Measurements from ENCODE around the gene LRRFIP2. TPM values are rescaled to one million over a fixed set of nuclear protein-coding genes. Genes with fewer than 3 reads are reported as not detected.

LRRFIP2 gene
- total RNA-seq, 1 donor from 2014 or later: 42.8 TPM

DNA sequence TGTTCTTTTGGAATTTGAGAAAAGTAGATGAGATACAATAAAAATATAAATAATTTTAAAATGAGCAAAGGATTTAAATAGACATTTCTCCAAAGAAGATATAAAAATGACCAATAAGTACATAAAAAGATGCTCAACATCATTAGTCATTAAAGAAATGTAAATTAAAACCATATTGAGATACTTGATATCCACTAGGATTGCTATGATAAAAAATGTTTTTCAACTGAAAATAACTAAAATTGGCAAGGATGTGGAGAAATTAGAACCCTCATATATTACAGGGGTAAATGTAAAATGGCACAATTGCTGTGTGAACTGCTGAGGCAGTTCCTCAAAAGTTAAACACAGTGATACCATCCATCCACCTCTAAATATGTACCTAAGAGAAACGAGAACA is 38.8 kb downstream of the LRRFIP2 start:
- H3K4me3 ChIP-seq: no peak overlapping the region
- no peaks in the 10 kb centered on the region for H3K27me3 ChIP-seq
- intact Hi-C loops (cut with DNase I): no loop called here
- no peak for DNase-seq (ENCODE audit: low spot score in 2 of 2)
- no peaks in the 10 kb centered on the region for H3K36me3 ChIP-seq
- no peak overlapping the region for H3K27ac ChIP-seq
- peaks cover 0 to 7% of the 10 kb centered on the region in 2 donors for H3K4me1 ChIP-seq
- no peaks in the 10 kb centered on the region for H3K9me3 ChIP-seq
- TF ChIP-seq, protein P1, sequence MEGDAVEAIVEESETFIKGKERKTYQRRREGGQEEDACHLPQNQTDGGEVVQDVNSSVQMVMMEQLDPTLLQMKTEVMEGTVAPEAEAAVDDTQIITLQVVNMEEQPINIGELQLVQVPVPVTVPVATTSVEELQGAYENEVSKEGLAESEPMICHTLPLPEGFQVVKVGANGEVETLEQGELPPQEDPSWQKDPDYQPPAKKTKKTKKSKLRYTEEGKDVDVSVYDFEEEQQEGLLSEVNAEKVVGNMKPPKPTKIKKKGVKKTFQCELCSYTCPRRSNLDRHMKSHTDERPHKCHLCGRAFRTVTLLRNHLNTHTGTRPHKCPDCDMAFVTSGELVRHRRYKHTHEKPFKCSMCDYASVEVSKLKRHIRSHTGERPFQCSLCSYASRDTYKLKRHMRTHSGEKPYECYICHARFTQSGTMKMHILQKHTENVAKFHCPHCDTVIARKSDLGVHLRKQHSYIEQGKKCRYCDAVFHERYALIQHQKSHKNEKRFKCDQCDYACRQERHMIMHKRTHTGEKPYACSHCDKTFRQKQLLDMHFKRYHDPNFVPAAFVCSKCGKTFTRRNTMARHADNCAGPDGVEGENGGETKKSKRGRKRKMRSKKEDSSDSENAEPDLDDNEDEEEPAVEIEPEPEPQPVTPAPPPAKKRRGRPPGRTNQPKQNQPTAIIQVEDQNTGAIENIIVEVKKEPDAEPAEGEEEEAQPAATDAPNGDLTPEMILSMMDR (IDR thresholded peaks at IDR 0.05): no peak

- no peak for DNase-seq (ENCODE audit: low spot score in 2 of 2)
- TF ChIP-seq, protein P1 (IDR thresholded peaks at IDR 0.05): no peak
- intact Hi-C loops (cut with DNase I): no loop called here
- H3K36me3 ChIP-seq: no peaks in the 10 kb centered on the region
- no peaks in the 10 kb centered on the region for H3K9me3 ChIP-seq
- no peak overlapping the region for H3K27ac ChIP-seq
- peaks cover 0 to 2% of the 10 kb centered on the region in 2 donors for H3K4me1 ChIP-seq
- H3K27me3 ChIP-seq: no peaks in the 10 kb centered on the region
- no peak overlapping the region for H3K4me3 ChIP-seq
Measured at GRCh38 chr3:37132334-37132733, 42.0 kb downstream of the LRRFIP2 start.

- Histone ChIP-seq H3K9me3 (no peaks in the 10 kb centered on the region), H3K27me3 (no peaks in the 10 kb centered on the region), H3K36me3 (no peaks in the 10 kb centered on the region), H3K27ac (no peak overlapping the region), H3K4me3 (no peak overlapping the region), H3K4me1 (peaks cover 0 to 2% of the 10 kb centered on the region in 2 donors)
- intact Hi-C loops (cut with DNase I): no loop called here
- no peak for DNase-seq (ENCODE audit: low spot score in 2 of 2)
- TF ChIP-seq, protein P1 (IDR thresholded peaks at IDR 0.05): no peak
Measured at GRCh38 chr3:37131860-37132144, 42.6 kb downstream of the LRRFIP2 start.

DNA sequence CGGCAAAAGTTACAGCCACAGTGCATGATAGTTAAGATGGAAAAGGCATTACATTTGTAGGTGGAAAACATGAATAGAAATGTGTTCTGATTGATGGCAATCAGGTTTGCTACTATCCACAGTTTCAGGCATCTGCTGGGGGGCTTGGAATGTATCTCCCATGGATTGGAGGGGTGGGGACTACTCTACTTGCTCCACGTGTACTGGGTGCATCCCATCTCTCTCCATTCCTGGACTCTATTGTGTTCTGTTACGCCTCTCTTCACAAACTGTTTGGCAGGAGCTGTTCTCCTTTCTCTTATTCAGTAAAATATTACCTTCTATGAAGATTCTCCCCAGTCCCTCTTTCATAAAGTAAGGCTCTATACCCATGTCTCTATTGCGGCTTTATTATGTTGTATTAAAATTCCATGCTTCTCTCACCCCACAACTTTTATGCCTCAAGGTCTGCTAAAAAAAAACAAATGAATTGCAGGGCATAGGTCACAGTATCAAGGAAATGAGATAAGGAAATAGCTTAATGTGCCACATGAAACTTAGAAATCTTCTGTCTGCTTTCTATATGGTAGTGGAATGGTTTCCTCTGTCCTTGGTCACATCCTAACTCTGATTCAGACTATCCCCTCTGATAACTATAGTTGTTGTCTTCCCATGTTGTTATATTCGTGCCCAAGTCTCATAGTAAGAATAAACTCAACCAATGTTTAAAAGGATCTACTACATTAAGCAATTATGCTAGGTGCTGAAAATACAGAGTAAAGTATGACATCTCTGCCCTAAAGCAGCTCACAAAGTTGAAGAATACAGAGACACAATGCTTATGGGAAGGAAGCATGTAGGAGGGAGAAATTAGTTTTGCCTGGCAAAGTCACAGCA is 43.2 kb downstream of the LRRFIP2 start:
- DNase-seq (ENCODE audit: low spot score in 2 of 2): no peak
- TF ChIP-seq, protein P1 (IDR thresholded peaks at IDR 0.05): no peak
- Histone ChIP-seq H3K36me3 (no peaks in the 10 kb centered on the region), H3K4me3 (no peak overlapping the region), H3K27me3 (no peaks in the 10 kb centered on the region), H3K4me1 (peaks cover 0 to 2% of the 10 kb centered on the region in 2 donors), H3K27ac (no peak overlapping the region), H3K9me3 (no peaks in the 10 kb centered on the region)
- intact Hi-C loops (cut with DNase I): no loop called here

GRCh38 chr3:37130448-37130847 is 43.9 kb downstream of the LRRFIP2 start:
- H3K9me3 ChIP-seq: no peaks in the 10 kb centered on the region
- no peaks in the 10 kb centered on the region for H3K27me3 ChIP-seq
- intact Hi-C loops (cut with DNase I): no loop called here
- TF ChIP-seq, protein P1 (IDR thresholded peaks at IDR 0.05): no peak
- peaks cover 0 to 2% of the 10 kb centered on the region in 2 donors for H3K4me1 ChIP-seq
- no peak overlapping the region for H3K27ac ChIP-seq
- no peaks in the 10 kb centered on the region for H3K36me3 ChIP-seq
- H3K4me3 ChIP-seq: no peak overlapping the region
- no peak for DNase-seq (ENCODE audit: low spot score in 2 of 2)

All from ascending aorta (tissue), 2 donors.